Astrocyte (in vitro differentiated cells and primary cell): ENCODE results near the gene FLT1. TPM values are rescaled to one million over a fixed set of nuclear protein-coding genes. Genes with fewer than 3 reads are reported as not detected.

Source experiments
- DNase-seq: peaks from one replicate; pipeline ENCODE4 v3.0.0-alpha.2; 2010; ENCODE audit warnings: low read depth
- FAIRE-seq: peaks from 2 replicates; lab custom pipeline; 2011; peaks lifted over from hg19 to GRCh38; lab: Jason Lieb, UNC
- H2AFZ ChIP-seq: 2 replicates; pipeline ENCODE4 v1.6.0; 2012; ENCODE audit warnings: low read depth, low read length, inconsistent platforms
- H3K27ac ChIP-seq: 2 replicates; pipeline ENCODE4 v1.5.1; 2011; ENCODE audit warnings: low read depth, low read length, inconsistent platforms
- H3K27me3 ChIP-seq: 2 replicates; pipeline ENCODE4 v1.6.0; 2011; ENCODE audit warnings: low read length, inconsistent platforms; ENCODE audit not compliant: insufficient read depth
- H3K36me3 ChIP-seq: 2 replicates; pipeline ENCODE4 v1.5.1; 2011; ENCODE audit warnings: low read length, inconsistent platforms; ENCODE audit not compliant: insufficient read depth
- H3K4me1 ChIP-seq: 2 replicates; pipeline ENCODE4 v1.5.1; 2011; ENCODE audit warnings: low read length, inconsistent platforms; ENCODE audit not compliant: insufficient read depth
- H3K4me2 ChIP-seq: 2 replicates; pipeline ENCODE4 v1.6.0; 2012; ENCODE audit warnings: low read length, inconsistent platforms
- H3K4me3 ChIP-seq: 2 replicates; pipeline ENCODE4 v1.5.1; 2011; ENCODE audit warnings: low read depth, mild to moderate bottlenecking, low read length, inconsistent platforms; ENCODE audit not compliant: insufficient read depth
- H3K79me2 ChIP-seq: 2 replicates; pipeline ENCODE4 v1.6.0; 2012; ENCODE audit warnings: mild to moderate bottlenecking, low read length, inconsistent platforms; ENCODE audit not compliant: insufficient read depth
- H3K9ac ChIP-seq: 2 replicates; pipeline ENCODE4 v1.6.0; 2012; ENCODE audit warnings: mild to moderate bottlenecking, low read length, inconsistent platforms
- H3K9me3 ChIP-seq: 2 replicates; pipeline ENCODE4 v1.5.1; 2012; ENCODE audit warnings: low read depth, mild to moderate bottlenecking, low read length, inconsistent platforms; ENCODE audit not compliant: insufficient read depth
- H4K20me1 ChIP-seq: 2 replicates; pipeline ENCODE4 v1.6.0; 2012; ENCODE audit warnings: low read length, inconsistent platforms; ENCODE audit not compliant: insufficient read depth
- H3K27ac Mint-ChIP-seq: one replicate; pipeline ENCODE4 v1.8.0; 2021; ENCODE audit warnings: mild to moderate bottlenecking, mixed read lengths; ENCODE audit not compliant: unreplicated experiment
- H3K27me3 Mint-ChIP-seq: one replicate; pipeline ENCODE4 v1.8.0; 2021; ENCODE audit warnings: low read depth, mixed read lengths; ENCODE audit not compliant: unreplicated experiment
- H3K36me3 Mint-ChIP-seq: one replicate; pipeline ENCODE4 v1.8.0; 2021; ENCODE audit warnings: low read depth, mixed read lengths; ENCODE audit not compliant: unreplicated experiment
- H3K4me1 Mint-ChIP-seq: one replicate; pipeline ENCODE4 v1.8.0; 2021; ENCODE audit warnings: low read depth, mixed read lengths; ENCODE audit not compliant: unreplicated experiment
- H3K4me3 Mint-ChIP-seq: one replicate; pipeline ENCODE4 v1.8.0; 2021; ENCODE audit warnings: mild to moderate bottlenecking, moderate library complexity, mixed read lengths; ENCODE audit not compliant: unreplicated experiment
- H3K9me3 Mint-ChIP-seq: one replicate; pipeline ENCODE4 v1.8.0; 2021; ENCODE audit warnings: mild to moderate bottlenecking, mixed read lengths; ENCODE audit not compliant: unreplicated experiment
- CTCF ChIP-seq: IDR thresholded peaks from 2 replicates; pipeline ENCODE4 v1.5.1; 2011; ENCODE audit warnings: low read depth, mild to moderate bottlenecking, inconsistent platforms, low read length, moderate library complexity; ENCODE audit not compliant: insufficient read depth
- EZH2 ChIP-seq: IDR thresholded peaks from 2 replicates; pipeline ENCODE4 v1.6.1; 2012; ENCODE audit warnings: mild to moderate bottlenecking, low read length, inconsistent platforms; ENCODE audit not compliant: insufficient read depth
- total RNA-seq: library from RNA; stranded (reverse); gene quantifications from 2 replicates; pipeline ENCODE4 v1.2.1, GENCODE V29; 2021

FLT1 gene
- total RNA-seq, 1 donor from 2014 or later, result 7.3 TPM

- no peaks in the 10 kb centered on the region for H3K9me3 ChIP-seq
- no peak overlapping the region for H3K4me2 ChIP-seq
- no peak overlapping the region for H3K9ac ChIP-seq
- no peaks in the 10 kb centered on the region for H3K27me3 ChIP-seq
- no peak for TF ChIP-seq EZH2
- no peak for TF ChIP-seq CTCF
- no peak for FAIRE-seq
- no peak overlapping the region for H3K27ac ChIP-seq
- no peak for DNase-seq
- no peaks in the 10 kb centered on the region for H3K79me2 ChIP-seq
- Mint-ChIP-seq H3K4me1 (peaks cover 8% of the 10 kb centered on the region), H3K36me3 (no peaks in the 10 kb centered on the region), H3K27me3 (peaks cover 3% of the 10 kb centered on the region), H3K27ac (no peak overlapping the region), H3K4me3 (no peak overlapping the region), H3K9me3 (no peaks in the 10 kb centered on the region)
- H3K4me1 ChIP-seq, result no peaks in the 10 kb centered on the region
- no peak overlapping the region for H3K4me3 ChIP-seq
- no peaks in the 10 kb centered on the region for H4K20me1 ChIP-seq
- no peaks in the 10 kb centered on the region for H3K36me3 ChIP-seq
- H2AFZ ChIP-seq, result no peak overlapping the region
Measured at GRCh38 chr13:28432816-28433560, 61.9 kb downstream of the FLT1 start.

- H3K4me3 ChIP-seq, result no peak overlapping the region
- no peaks in the 10 kb centered on the region for H3K36me3 ChIP-seq
- DNase-seq (no peak), FAIRE-seq (no peak)
- H3K27ac ChIP-seq, result no peak overlapping the region
- H3K9me3 ChIP-seq, result no peaks in the 10 kb centered on the region
- H3K27me3 Mint-ChIP-seq, result no peaks in the 10 kb centered on the region
- peaks cover 5% of the 10 kb centered on the region for H3K36me3 Mint-ChIP-seq
- no peaks in the 10 kb centered on the region for H3K4me1 ChIP-seq
- no peak overlapping the region for H3K4me2 ChIP-seq
- no peak for TF ChIP-seq CTCF
- no peak for TF ChIP-seq EZH2
- no peak overlapping the region for H3K27ac Mint-ChIP-seq
- no peak overlapping the region for H2AFZ ChIP-seq
- H3K4me1 Mint-ChIP-seq, result peaks cover 13% of the 10 kb centered on the region
- H3K27me3 ChIP-seq, result no peaks in the 10 kb centered on the region
- no peaks in the 10 kb centered on the region for H4K20me1 ChIP-seq
- H3K79me2 ChIP-seq, result no peaks in the 10 kb centered on the region
- peaks cover 3% of the 10 kb centered on the region for H3K9me3 Mint-ChIP-seq
- H3K4me3 Mint-ChIP-seq, result no peak overlapping the region
- no peak overlapping the region for H3K9ac ChIP-seq
Measured at GRCh38 chr13:28429685-28430290, 65.1 kb downstream of the FLT1 start.

- peaks cover 5% of the 10 kb centered on the region for H3K36me3 Mint-ChIP-seq
- Histone ChIP-seq H3K9ac (no peak overlapping the region), H3K79me2 (no peaks in the 10 kb centered on the region), H3K4me1 (no peaks in the 10 kb centered on the region), H3K27ac (no peak overlapping the region), H3K4me2 (no peak overlapping the region), H2AFZ (no peak overlapping the region), H3K36me3 (no peaks in the 10 kb centered on the region), H4K20me1 (no peaks in the 10 kb centered on the region), H3K4me3 (no peak overlapping the region), H3K9me3 (no peaks in the 10 kb centered on the region), H3K27me3 (no peaks in the 10 kb centered on the region)
- no peak overlapping the region for H3K27ac Mint-ChIP-seq
- DNase-seq, result no peak
- H3K4me1 Mint-ChIP-seq, result peaks cover 13% of the 10 kb centered on the region
- no peaks in the 10 kb centered on the region for H3K27me3 Mint-ChIP-seq
- no peak overlapping the region for H3K4me3 Mint-ChIP-seq
- TF ChIP-seq CTCF (no peak), EZH2 (no peak)
- peaks cover 3% of the 10 kb centered on the region for H3K9me3 Mint-ChIP-seq
- FAIRE-seq, result no peak
Measured at GRCh38 chr13:28429096-28429495, 65.8 kb downstream of the FLT1 start.
